ENCODE measurements around the gene PCNX1.

DNA sequence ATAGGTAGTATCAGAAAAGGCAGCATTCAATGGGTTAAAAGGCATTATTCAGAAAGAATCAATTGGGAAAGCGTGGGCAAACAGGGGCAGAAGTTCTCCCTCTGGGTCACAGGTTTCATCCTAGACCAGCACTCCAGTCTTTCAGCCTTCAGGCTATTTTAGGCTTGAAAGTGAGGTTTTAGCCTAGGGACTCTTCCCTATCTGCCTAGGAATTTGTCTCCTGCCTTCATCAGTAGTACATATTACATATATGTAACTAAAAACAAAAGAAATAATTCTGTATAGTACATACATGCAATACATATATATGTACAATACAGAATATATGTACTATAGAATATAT, 34.6 kb upstream of the PCNX1 start:
- TF ChIP-seq, protein P1, sequence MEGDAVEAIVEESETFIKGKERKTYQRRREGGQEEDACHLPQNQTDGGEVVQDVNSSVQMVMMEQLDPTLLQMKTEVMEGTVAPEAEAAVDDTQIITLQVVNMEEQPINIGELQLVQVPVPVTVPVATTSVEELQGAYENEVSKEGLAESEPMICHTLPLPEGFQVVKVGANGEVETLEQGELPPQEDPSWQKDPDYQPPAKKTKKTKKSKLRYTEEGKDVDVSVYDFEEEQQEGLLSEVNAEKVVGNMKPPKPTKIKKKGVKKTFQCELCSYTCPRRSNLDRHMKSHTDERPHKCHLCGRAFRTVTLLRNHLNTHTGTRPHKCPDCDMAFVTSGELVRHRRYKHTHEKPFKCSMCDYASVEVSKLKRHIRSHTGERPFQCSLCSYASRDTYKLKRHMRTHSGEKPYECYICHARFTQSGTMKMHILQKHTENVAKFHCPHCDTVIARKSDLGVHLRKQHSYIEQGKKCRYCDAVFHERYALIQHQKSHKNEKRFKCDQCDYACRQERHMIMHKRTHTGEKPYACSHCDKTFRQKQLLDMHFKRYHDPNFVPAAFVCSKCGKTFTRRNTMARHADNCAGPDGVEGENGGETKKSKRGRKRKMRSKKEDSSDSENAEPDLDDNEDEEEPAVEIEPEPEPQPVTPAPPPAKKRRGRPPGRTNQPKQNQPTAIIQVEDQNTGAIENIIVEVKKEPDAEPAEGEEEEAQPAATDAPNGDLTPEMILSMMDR (IDR thresholded peaks at IDR 0.05): no peak
- no peak for TF ChIP-seq POLR2A (IDR thresholded peaks at IDR 0.05)

Data from adrenal gland (tissue), 5 donors.